Stimulated activated CD8-positive, alpha-beta memory T cell treated with anti-CD3 and anti-CD28 coated beads, Interleukin-7, amount 100 ng/mL, for 1 hour (primary cell): Measurements from ENCODE around the gene ZFYVE28.

Source experiments
- DNase-seq, 2 donors: peaks; one replicate each; pipeline ENCODE4 v3.0.0-alpha.2; 2020; ENCODE audit warnings: low read depth in 2 of 2

The ZFYVE28 gene

DNA sequence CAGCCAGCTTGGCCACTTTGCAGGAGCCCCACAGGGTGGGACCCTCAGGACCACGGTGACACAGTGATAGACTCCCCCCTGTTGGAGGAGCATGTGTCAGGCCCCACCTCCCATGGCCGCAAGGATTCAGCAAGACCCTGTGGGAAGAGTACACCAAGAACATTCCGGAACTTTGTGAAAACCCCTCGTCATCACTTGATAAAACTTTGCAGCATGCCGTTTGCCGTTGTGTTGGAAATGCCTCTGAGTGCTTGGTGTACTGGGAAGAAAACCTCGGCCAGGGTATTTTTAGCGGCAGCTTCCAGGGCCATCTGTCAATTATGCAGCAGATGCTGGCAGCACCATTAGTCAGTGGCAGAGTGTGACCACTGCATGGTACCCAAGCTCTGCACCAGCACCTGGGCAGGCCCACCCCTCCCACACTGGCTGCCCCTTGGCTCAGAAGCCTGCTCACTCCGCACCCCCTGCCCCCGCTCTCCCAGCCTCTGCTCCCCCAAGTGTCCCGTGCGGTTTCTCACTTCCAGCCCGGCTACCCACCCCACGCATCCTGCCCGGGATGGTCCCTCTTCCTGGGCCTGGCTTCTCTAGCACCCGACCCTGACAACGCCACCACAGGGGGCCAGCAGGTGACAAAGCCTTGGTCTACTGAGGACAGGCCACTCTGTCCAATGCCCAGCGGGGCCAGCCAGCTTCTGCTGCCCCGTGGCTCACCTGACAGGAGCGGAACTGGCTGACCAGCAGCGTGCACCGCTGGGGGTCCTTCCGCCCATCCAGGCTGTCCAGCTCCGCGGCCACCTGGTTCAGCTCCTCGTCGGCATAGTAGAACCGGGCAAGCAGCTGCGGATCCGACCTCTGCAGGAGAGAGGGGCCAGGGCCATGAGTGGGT, 65.0 kb downstream of the ZFYVE28 start:
- no peak for DNase-seq

DNA sequence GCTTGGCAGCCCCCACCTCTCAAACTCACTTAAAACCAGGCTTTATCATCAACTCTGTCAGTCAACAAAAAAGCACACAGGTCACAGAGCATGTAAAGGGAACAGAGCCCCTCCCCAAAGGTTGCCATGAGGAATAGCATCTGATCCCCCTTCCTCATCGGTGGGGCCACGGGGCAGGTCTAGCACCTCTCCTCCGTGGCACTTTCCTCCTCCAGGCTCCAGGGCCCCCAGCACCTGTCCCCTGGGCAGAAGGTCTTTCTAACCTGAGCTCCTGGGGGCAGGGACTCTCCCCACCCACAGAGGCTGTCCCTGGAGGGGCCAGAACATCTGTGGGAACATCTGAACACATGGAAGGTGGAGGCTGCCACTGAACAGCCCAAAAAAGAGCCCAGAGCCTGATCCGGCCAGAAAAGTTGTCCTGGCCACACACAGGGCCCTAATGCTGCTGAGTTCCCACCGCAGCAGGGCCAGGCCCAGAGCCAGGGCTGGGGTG, 65.7 kb downstream of the ZFYVE28 start:
- DNase-seq: no peak

DNA sequence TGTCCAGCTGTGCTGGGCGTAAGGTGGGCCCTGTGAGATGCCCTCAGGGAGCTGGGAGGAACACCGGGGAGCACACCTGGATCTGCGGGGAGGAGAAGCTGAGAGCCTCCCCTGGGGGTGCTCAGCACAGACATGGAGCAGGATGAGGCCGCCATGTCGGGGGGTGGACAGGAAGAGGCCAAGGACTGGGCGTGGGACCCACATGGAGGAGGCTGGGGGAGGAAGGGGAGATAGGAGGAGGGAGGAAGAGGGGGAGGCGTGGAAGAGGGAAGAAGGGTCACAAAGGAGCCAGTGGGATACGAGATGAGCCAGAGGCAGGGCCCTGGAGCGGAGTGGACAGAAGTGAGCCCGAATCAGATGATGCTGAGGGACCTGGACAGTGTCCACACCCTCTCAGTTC, 66.3 kb downstream of the ZFYVE28 start:
- no peak for DNase-seq

DNA sequence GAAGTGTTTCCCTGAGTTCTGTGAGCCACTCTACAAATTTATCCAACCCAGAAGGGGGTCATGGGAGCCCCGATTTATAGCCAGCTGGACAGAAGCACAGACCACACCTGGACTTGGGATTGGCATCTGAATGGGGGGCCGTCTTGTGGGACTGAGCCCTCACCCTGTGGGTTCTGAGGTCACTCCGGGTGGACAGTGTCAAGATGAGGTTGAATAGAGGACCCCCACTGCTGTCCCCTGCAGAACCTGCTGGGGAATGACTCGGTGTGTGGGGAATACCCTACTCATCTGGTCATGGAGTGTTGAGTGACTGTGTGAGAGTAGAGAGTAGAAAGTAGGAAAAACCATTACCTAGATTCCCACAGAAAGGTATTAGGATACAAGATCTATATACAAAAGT, 67.5 kb downstream of the ZFYVE28 start:
- DNase-seq: no peak

DNA sequence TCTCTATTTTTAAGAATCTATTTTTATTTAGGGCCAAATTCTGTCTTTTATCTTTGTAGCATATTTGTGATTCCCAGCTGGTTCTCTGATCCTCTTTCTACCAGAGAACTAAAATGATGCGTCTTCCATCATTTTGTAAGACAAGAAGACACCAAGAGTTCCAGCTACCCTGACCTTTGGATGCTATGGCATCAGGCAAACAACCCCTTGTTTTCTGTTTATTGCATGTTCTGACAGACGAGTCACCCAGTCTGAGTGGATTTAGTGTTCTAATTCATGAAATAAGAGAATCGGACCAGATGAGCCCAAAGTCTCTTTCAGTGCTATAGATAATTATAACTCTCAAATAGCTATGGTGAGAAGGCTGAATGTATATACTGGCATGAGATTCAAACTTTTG, 69.7 kb downstream of the ZFYVE28 start:
- DNase-seq: no peak

DNA sequence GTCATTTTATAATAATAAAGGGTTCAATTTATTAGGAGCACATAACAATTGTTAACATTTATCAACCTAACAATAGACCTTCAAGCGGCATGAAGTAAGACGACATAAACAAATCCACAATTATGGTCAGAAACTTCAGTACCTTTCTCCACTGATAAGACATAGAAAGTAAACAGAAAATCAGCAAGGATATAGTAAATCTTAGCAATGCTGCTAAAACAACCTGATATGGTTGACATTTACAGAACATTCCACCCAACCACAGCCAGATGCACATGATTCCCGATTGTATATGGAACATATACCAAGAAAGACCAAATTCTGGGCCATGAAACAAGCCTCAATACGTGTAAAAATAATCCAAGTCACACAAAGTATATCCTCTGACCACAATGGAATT, 71.3 kb downstream of the ZFYVE28 start:
- no peak for DNase-seq

DNA sequence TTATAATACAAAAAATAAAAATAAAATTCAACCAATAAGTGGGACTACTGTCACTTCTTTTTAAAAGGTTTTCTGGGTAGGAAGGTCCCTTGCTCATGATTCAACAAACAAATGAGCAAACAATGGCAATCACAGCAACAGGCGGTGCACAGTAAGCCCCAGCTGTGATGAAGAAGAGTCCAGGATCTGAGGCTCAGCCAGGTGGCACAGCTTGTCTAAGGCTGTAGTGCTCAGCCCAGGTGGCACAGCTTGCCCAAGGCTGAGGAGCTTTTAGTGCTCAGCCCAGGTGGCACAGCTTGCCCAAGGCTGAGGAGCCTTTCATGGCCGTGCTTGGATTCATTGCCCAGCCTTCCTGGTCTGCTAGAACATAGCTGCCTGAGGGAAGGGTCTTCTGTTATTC, 75.0 kb downstream of the ZFYVE28 start:
- no peak for DNase-seq

DNA sequence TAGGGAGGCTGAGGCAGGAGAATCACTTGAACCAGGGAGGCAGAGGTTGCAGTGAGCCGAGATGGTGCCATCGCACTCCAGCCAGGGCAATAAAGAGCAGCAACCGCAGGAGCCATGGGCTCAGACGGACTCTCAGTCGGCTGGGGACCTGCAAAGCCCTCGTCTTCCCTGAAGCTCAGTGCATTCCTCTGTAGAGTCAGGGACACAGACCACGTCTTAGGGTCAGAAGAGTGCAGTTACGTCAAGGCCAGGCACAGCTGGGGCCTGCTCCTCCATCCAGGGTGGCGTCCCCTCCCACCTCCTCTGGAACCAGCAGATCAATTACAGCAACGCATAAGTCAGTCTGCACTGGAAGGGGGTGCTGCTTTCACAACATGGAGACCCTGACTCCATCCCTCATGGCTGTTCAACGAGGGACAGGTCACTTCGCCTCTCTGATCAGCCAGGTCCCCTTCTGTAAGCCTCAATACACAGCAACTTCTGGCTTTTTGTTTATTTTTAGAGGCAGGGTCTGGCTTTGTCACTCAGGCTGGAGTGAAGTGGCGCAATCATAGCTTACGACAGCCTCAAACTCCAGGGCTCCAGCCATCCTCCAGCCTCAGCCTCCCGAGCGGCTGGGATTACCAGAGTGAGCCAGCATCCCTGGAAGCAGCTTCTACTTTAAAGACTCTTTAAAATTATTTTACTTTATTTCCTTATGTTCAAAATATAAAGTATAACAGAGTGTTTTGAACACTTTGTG, 76.4 kb downstream of the ZFYVE28 start:
- DNase-seq: no peak

DNA sequence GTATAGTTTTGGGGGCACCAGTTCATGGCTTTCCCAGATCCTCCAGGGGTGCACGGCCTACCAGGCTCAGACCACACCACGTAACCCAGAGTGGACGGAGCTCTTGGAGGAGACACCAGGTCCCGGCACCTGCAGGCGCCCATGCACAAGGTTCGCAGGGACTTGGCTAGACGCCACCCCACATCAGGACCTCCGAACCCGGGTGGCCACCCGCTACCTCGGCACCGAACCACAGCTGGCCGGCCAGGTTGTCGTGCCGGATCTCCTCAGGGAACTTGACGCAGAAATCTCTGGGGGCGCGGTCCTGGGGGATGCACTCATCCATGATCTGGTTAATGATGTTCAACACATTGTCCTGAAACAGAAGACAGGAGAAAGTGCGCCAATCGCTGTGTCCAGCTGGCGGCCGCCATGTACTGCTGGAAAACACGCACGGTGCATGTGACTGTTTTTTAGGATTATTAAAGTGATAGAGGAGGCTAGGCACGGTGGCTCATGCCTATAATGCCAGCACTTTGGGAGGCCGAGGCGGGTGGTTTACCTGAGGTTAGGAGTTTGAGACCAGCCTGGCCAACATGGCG, 77.1 kb downstream of the ZFYVE28 start:
- DNase-seq: no peak

DNA sequence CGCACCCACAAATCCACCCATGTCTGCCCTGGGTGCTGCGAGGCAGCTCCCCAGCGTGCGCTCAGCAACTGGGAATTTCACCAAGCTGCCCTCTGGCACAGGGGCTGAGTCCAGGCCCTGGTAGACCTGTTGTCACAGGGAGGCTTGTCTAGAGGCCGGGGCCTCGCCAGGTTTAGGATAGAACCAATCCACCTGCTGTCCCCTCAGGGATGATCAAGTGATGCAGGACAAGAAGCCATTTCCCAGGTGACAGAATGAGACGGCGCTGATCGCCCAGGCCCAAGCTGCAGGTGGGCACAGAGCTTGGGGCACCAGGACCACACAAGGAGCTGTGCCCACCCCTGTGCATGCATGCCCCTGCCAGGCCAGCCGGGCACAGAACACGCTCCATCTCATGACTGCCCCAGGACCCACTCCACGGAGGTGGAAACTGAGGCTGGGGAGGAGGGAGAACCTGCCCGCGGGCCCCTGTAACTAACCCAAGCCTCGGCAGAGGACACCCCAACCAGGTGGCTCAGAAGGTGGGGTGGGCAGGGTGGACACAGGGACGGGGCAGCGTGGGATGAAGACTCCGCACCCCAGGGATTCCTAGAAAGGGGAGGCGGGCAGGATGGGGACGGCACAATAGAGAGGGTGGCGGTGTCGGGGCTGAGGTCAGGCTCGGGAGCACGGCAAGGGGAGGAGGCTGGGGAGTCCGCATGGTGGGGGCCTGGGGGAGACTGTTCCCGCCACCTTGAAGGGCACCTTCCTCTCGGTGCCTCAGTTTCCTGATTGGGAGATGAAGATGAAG, 78.0 kb downstream of the ZFYVE28 start:
- DNase-seq: no peak

DNA sequence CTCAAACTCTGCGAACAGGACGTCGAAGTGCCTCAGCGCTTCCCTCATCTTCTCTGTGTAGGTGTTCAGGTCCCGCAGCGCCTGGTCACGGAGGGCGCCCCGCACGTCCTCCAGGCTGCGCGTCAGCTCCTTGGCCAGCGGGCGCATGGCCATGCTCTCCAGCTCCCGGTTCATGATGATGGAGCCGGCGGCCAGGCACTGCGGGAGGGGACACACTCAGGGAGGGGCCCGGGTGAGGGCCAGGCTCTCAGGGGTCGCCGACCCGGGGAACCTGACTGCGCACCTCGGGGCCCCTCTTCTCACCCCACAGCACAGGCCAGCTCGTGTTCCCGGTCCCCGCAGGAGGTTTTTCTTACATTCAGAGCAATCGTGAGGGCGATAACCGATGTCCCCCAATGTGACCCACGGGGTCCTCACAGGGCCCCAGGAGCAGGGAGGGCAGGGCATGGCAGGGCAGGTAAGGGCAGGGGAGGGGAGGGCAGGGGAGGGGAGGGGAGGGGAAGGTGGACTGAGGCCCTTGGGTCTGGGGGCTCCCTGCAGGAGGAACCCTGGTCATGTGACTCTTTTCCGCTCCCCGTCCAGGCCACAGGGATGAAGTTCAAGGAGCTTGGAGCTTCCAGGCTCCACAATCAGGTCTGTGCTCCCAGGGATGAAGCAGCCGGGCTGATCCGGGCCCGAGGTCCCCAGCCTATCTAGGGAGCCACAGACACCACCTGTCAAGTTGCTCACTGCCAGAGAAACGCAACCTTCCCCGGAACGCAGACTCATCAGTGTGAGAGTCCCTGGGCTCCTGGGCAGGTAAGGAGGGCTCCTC, 78.8 kb downstream of the ZFYVE28 start:
- no peak for DNase-seq

DNA sequence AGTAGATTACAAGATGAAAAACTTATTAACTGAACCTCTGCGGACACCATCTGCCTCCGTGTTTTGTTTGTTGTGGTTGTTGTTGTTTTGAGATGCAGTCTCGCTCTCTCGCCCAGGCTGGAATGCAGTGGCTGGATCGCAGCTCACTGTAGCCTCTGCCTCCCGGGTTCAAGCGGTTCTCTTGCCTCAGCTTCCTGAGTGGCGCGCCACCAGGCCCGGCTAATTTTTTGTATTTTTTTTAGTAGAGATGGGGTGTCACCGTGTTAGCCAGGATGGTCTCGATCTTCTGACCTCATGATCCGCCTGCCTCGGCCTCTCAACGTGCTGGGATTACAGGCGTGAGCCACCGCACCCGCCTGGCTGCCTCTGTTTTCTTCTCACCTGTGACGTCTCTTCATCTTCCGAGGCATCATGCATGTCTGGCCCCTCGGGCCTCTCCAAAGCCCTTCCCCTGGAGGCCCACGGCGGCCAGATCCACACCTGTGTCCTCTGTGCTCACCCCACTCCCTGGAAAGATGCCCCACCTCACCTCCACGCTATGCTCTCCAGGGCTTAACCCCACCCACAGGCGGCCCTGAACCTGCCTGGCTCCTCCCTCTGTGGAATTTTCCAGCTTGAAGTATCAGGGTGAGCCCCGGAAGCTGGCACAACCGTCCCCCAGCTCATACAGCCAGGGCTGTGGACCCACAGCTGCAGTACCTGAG, 79.5 kb downstream of the ZFYVE28 start:
- no peak for DNase-seq

DNA sequence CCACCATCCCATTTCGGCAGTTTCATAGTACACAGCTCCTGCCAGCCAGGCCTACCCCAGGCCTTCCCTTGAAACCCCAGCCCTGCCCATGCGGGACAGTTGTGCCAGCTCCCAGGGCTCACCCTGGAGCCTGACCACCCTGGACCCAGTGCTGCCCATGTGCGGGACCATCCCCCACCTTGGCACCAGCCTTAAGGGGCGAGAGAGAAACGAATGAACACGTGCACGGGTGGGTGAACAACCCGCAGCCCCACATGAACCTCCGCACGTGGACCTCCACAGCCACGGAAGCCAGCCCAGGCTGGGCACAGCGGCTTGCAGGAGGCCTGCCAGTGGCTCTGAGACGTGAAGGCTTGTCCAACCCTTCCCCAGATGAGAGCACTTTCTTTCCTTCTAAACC, 80.5 kb downstream of the ZFYVE28 start:
- DNase-seq: no peak

DNA sequence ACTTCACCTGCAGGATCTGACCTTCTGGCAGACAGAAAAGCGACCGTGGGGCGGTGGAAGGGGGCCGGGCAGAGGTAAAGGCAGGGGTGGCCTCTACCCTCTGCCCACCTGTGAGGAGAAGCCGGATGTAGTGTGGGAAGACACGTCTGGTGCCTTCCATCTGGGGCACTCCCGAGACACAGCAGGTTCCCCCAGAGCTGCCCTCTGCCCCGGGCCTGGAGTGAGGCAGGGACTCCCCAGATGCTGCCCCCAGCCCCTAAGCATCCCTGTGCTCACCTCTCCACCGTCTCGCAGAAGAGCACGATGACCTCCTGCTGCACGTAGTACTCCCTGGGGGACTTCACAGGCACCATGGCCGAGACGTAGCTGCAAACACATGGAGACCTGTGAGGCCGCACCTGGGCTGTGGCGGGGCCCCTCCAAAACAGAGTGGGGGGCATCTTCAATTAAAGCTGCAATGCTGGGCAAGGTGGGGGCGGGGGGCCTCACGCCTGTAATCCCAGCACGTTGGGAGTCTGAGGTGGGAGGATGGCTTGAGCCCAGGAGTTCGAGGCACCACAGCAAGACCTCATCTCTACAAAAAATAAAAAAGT, 81.2 kb downstream of the ZFYVE28 start:
- no peak for DNase-seq

DNA sequence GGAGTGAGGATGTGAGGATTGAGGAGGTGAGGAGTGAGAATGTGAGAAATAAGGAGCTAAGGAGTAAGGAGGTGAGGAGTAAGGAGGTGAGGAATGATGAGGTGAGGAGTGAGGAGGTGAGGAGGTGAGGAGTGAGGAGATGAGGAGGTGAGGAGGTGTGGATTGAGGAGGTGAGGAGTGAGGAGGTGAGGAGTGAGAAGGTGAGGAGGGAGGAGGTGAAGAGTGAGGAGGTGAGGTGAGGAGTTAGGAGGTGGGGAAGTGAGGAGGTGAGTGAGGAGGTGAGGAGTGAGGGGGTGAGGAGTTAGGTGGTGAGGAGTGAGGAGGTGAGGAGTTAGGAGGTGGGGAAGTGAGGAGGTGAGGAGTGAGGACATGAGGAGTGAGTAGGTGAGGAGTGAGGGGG, 81.8 kb downstream of the ZFYVE28 start:
- no peak for DNase-seq

DNA sequence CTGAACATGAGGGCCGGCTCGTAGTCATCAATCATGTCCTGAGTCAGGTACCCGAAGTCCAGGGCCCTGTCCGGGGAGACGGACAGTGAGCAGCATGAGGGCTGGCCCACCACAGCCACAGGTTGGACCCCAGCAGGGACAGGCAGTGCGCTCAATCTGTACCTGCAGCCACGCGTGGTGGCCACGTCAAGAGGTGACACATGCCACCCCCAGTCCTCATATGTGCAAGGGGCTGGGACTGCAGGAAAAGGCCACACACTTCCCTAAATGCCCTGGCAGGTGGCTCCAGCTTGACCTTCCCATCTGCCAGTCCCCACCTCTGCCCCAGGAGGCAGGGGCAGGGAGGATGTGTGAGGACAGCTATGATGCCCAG, 82.7 kb downstream of the ZFYVE28 start:
- DNase-seq: no peak

DNA sequence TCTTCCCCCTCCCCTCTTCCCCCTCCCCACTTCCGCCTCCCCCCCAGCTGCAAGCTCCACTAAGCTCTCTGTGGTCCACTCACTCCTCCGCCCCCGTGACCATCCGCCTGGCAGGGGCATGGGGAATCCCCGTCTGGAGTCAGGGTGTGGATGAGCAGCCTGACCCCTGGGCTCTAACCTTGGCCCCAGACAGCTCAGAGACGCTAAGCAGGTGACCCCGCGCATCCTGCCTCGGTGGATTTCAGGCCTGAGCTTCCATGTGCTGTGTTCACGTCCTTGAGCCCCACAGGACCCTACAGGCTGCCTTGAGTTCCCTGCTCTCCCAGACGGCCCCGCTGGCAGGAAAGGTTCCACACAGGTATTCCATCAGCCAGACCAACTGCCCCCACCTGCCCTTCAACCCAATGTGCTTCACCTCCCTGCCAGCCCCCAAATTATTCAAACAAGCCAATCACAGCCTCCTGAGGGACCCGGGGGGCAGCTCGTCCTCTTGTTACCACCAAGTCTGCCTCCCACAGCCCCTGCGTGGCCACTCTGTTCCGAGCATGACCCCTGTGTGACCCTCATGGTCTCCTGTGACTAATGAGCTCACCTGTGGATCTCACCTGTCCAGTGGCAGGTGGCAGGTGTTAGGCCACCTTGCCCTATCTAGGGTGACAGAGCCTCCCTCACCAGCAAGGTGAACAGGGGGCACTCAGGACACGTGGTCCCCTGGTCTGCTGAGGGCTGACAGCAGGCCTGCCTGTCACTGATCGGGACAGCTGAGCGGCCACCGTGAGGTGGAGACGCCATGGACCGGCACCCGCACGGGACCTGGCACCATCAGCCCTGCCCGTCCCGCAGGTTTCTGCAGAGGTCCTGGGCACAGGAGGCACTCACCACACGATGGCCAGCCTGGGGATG, 83.4 kb downstream of the ZFYVE28 start:
- no peak for DNase-seq

DNA sequence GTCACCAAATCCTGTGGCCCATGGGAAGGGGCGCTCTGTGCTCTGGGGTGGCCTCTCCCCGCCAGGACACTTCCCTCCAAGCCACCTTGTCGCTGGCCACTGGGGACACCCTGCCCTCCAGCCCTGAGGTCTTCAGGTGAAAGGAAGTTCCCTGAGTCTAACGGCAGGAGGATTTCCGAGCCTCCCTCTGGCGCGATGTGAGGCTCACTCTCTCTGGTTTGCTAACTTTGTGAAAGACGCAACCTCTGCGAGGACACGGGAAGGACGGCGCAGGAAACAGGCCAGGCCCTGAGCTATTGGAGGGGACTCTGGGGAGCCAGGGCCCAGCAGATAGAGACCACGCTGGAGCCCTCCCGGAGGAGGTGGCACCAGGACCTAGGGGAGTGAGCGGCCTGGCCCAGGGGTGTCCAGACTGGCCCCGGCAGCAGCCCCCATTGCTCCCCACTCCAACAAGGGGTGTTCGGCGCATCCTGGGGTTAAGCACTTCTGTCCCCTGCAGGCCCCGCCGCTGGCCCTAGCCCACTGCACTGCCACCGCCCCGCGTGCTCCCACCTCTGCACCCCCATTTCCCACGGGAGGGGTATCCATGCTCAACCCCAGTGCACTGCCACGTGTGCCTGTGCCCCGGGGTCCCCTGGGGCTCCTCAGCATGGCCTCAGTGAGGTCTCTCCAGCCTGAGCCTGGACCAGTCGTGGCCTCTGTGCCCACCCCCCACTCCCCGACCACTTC, 84.4 kb downstream of the ZFYVE28 start:
- no peak for DNase-seq
